OCI-LY1 (cell line): Measurements from ENCODE around the gene DNMT1.

Experiments
- CTCF ChIP-seq: fragments of 200-600 bp; sonication (generic), shearing (Covaris generic); IDR thresholded peaks from 2 replicates; pipeline ENCODE4 v1.5.1; 2017; ENCODE audit warnings: mild to moderate bottlenecking, antibody characterized with exemption, low read length, moderate library complexity, mixed read lengths
- EZH2 ChIP-seq: fragments of 200-600 bp; sonication (generic), shearing (Covaris generic); IDR thresholded peaks from 2 replicates; pipeline ENCODE4 v1.8.0; 2017; ENCODE audit warnings: borderline replicate concordance, mixed run types, mild to moderate bottlenecking, antibody characterized with exemption, low read length, moderate library complexity, mixed read lengths

DNA sequence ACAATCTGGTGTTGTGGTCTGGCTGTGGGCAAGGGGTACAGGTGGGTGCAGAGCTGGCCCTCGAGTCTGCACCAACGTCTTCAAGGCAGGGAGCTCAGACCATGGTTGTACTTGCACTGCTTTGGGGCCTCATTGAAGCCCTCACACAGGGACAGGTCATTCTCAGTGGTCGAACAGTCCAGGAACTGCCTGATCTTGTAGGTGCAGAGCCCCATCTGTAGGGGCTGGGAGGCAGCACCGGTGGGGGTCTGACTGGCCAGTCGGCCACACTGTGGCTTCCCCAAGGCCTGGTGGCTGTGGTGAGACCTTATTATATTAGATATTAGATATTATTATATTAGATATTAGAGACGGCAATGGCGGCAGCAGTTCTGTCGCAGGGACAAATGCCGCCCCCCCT, 22.3 kb upstream of the DNMT1 start:
- TF ChIP-seq CTCF (no peak), EZH2 (no peak)
